H9 (cell line): Measurements from ENCODE around the gene ADAM19. TPM values are rescaled to one million over a fixed set of nuclear protein-coding genes. Genes with fewer than 3 reads are reported as not detected.

Source experiments
- DNase-seq: peaks from one replicate; pipeline ENCODE4 v3.0.0-alpha.2; 2017
- H2AFZ ChIP-seq: one replicate; pipeline ENCODE4 v1.6.1; 2013; ENCODE audit warnings: mild to moderate bottlenecking, low read length, control low read depth, moderate library complexity
- H2AK5ac ChIP-seq: 2 replicates; pipeline ENCODE4 v1.6.1; 2013; ENCODE audit warnings: low read length, control low read depth, mixed read lengths; ENCODE audit not compliant: insufficient read length
- H2BK120ac ChIP-seq: one replicate; pipeline ENCODE4 v1.6.1; 2013; ENCODE audit warnings: low read depth, mild to moderate bottlenecking, low read length, control low read depth, inconsistent platforms; ENCODE audit not compliant: poor library complexity, severe bottlenecking
- H2BK12ac ChIP-seq: 2 replicates; pipeline ENCODE4 v1.6.1; 2013; ENCODE audit warnings: low read length, control low read depth, mixed read lengths, low read depth; ENCODE audit not compliant: insufficient read length
- H2BK15ac ChIP-seq: 2 replicates; pipeline ENCODE4 v1.6.1; 2013; ENCODE audit warnings: low read depth, low read length, control low read depth
- H2BK20ac ChIP-seq: one replicate; pipeline ENCODE4 v1.6.1; 2013; ENCODE audit warnings: low read depth, mild to moderate bottlenecking, low read length, control low read depth, inconsistent platforms; ENCODE audit not compliant: poor library complexity, severe bottlenecking
- H2BK5ac ChIP-seq: 2 replicates; pipeline ENCODE4 v1.6.1; 2013; ENCODE audit warnings: low read length, control low read depth, mixed read lengths; ENCODE audit not compliant: insufficient read length
- H3K14ac ChIP-seq: 2 replicates; pipeline ENCODE4 v1.6.1; 2013; ENCODE audit warnings: low read length, control low read depth; ENCODE audit not compliant: insufficient read depth
- H3K18ac ChIP-seq: 2 replicates; pipeline ENCODE4 v1.6.1; 2013; ENCODE audit warnings: low read depth, mild to moderate bottlenecking, mixed read lengths, low read length, control low read depth; ENCODE audit not compliant: insufficient read length
- H3K23ac ChIP-seq: 2 replicates; pipeline ENCODE4 v1.6.1; 2013; ENCODE audit warnings: low read length, control low read depth, mixed read lengths, low read depth; ENCODE audit not compliant: insufficient read length
- H3K23me2 ChIP-seq: 2 replicates; pipeline ENCODE4 v1.6.1; 2013; ENCODE audit warnings: low read depth, mild to moderate bottlenecking, mixed read lengths, low read length, control low read depth; ENCODE audit not compliant: insufficient read length, poor library complexity, severe bottlenecking
- H3K27ac ChIP-seq: 2 replicates; pipeline ENCODE4 v1.5.1; 2013; ENCODE audit warnings: low read length, control low read depth, mixed read lengths, low read depth; ENCODE audit not compliant: insufficient read length
- H3K27me3 ChIP-seq: 2 replicates; pipeline ENCODE4 v1.6.1; 2013; ENCODE audit warnings: low read length, control low read depth, inconsistent platforms; ENCODE audit not compliant: insufficient read depth
- H3K4ac ChIP-seq: 2 replicates; pipeline ENCODE4 v1.6.1; 2013; ENCODE audit warnings: low read depth, mild to moderate bottlenecking, control low read depth, inconsistent platforms, low read length, moderate library complexity
- H3K4me1 ChIP-seq: 2 replicates; pipeline ENCODE4 v1.6.1; 2013; ENCODE audit warnings: low read length, control low read depth, inconsistent platforms; ENCODE audit not compliant: insufficient read depth
- H3K4me2 ChIP-seq: 2 replicates; pipeline ENCODE4 v1.6.1; 2013; ENCODE audit warnings: low read length, control low read depth, mixed read lengths; ENCODE audit not compliant: insufficient read length, insufficient read depth
- H3K56ac ChIP-seq: 2 replicates; pipeline ENCODE4 v1.6.1; 2013; ENCODE audit warnings: low read depth, mild to moderate bottlenecking, mixed read lengths, low read length, control low read depth; ENCODE audit not compliant: insufficient read length
- H3K79me1 ChIP-seq: 2 replicates; pipeline ENCODE4 v1.6.1; 2013; ENCODE audit warnings: low read depth, mild to moderate bottlenecking, moderate library complexity, low read length, control low read depth, inconsistent platforms; ENCODE audit not compliant: insufficient read depth, poor library complexity, severe bottlenecking
- H3K79me2 ChIP-seq: 2 replicates; pipeline ENCODE4 v1.6.1; 2013; ENCODE audit warnings: low read length, control low read depth, inconsistent platforms; ENCODE audit not compliant: insufficient read depth
- H3K9ac ChIP-seq: 2 replicates; pipeline ENCODE4 v1.6.1; 2013; ENCODE audit warnings: low read length, control low read depth, mixed read lengths; ENCODE audit not compliant: insufficient read length; ENCODE audit errors: extremely low read depth
- H3K9me3 ChIP-seq: one replicate; pipeline ENCODE4 v1.6.1; 2013; ENCODE audit warnings: low read depth, low read length, inconsistent platforms; ENCODE audit not compliant: control insufficient read depth
- H3T11ph ChIP-seq: one replicate; pipeline ENCODE4 v1.6.1; 2013; ENCODE audit warnings: mild to moderate bottlenecking, low read length, control low read depth, inconsistent platforms
- H4K20me1 ChIP-seq: one replicate; pipeline ENCODE4 v1.6.1; 2013; ENCODE audit not compliant: control insufficient read depth, insufficient read length, insufficient read depth
- H4K5ac ChIP-seq: 2 replicates; pipeline ENCODE4 v1.6.1; 2013; ENCODE audit warnings: low read depth, mild to moderate bottlenecking, mixed read lengths, low read length, control low read depth; ENCODE audit not compliant: insufficient read length
- H4K8ac ChIP-seq: replicated peaks from 2 replicates; pipeline ENCODE4 v1.6.1; 2013; ENCODE audit warnings: low read length, control low read depth, mixed read lengths, low read depth; ENCODE audit not compliant: insufficient read length
- H4K91ac ChIP-seq: 2 replicates; pipeline ENCODE4 v1.6.1; 2013; ENCODE audit warnings: low read depth, mild to moderate bottlenecking, moderate library complexity, mixed read lengths, low read length, control low read depth; ENCODE audit not compliant: insufficient read length
- H3K27ac Mint-ChIP-seq, 3 experiments: 2 replicates in 2 of 3; 3 replicates in 1 of 3; pipeline ENCODE4 v1.8.0; 2020 to 2021; ENCODE audit warnings: mixed read lengths in 3 of 3, mild to moderate bottlenecking in 1 of 3, moderate library complexity in 1 of 3
- H3K27me3 Mint-ChIP-seq: 2 replicates; pipeline ENCODE4 v1.8.0; 2021; ENCODE audit warnings: low read depth, mild to moderate bottlenecking, moderate library complexity, mixed read lengths
- H3K36me3 Mint-ChIP-seq, 3 experiments: 2 replicates in 2 of 3; 3 replicates in 1 of 3; pipeline ENCODE4 v1.8.0; 2020 to 2021; ENCODE audit warnings: low read depth in 3 of 3, mixed read lengths in 3 of 3; ENCODE audit not compliant: insufficient read depth in 1 of 3
- H3K4me1 Mint-ChIP-seq, 2 experiments: 2 replicates each; pipeline ENCODE4 v1.8.0; 2020; ENCODE audit warnings: mixed read lengths in 2 of 2
- H3K4me3 Mint-ChIP-seq, 2 experiments: 2 replicates in 1 of 2; 3 replicates in 1 of 2; pipeline ENCODE4 v1.8.0; 2020 to 2021; ENCODE audit warnings: mild to moderate bottlenecking in 2 of 2, mixed read lengths in 2 of 2, moderate library complexity in 1 of 2
- H3K9me3 Mint-ChIP-seq, 2 experiments: 2 replicates in 1 of 2; 3 replicates in 1 of 2; pipeline ENCODE4 v1.8.0; 2020; ENCODE audit warnings: mild to moderate bottlenecking in 2 of 2, mixed read lengths in 2 of 2, moderate library complexity in 1 of 2
- WGBS: extraction: QIAGEN DNeasy Blood & Tissue Kit; methylation state at CpG from one replicate; pipeline ENCODE4 v1.1.7; 2013; ENCODE audit warnings: missing lambda C conversion rate, low lambda C conversion rate, mixed read lengths; ENCODE audit not compliant: insufficient read length; ENCODE audit errors: extremely low coverage; 5-methylcytosine and 5-hydroxymethylcytosine counted together
- total RNA-seq: library from RNA; stranded (reverse); gene quantifications from 2 replicates; pipeline ENCODE4 v1.2.1, GENCODE V29; 2021
- TF ChIP-seq, protein P1 (sequence below): fragments of 200-600 bp; sonication (generic); conservative IDR thresholded peaks from 3 replicates; pipeline ENCODE4 v1.8.0; 2021; ENCODE audit warnings: antibody characterized with exemption, mild to moderate bottlenecking

ADAM19 gene
- total RNA-seq, 1 experiment from 2014 or later = 9.9 TPM

GRCh38 chr5:157562111-157562581 lies 13.4 kb downstream of the ADAM19 start:
- H3K9me3 Mint-ChIP-seq = no peaks in the 10 kb centered on the region
- Histone ChIP-seq H3T11ph (no peak overlapping the region), H4K5ac (no peak overlapping the region), H3K18ac (no peak overlapping the region), H2AK5ac (no peak overlapping the region), H3K27me3 (no peaks in the 10 kb centered on the region), H3K4ac (no peak overlapping the region), H3K56ac (no peak overlapping the region), H3K27ac (no peak overlapping the region), H2BK120ac (no peak overlapping the region), H4K91ac (no peak overlapping the region), H2AFZ (no peak overlapping the region), H3K4me2 (no peak overlapping the region), H3K14ac (no peak overlapping the region), H3K23ac (no peak overlapping the region), H4K20me1 (no peaks in the 10 kb centered on the region), H3K9me3 (no peaks in the 10 kb centered on the region), H2BK20ac (no peak overlapping the region), H3K23me2 (no peaks in the 10 kb centered on the region), H3K9ac (no peak overlapping the region), H3K79me1 (no peaks in the 10 kb centered on the region), H2BK5ac (no peak overlapping the region), H4K8ac (no peak overlapping the region), H2BK12ac (no peak overlapping the region), H3K4me1 (no peaks in the 10 kb centered on the region; the same call in 1 of the 2 replicates), H3K79me2 (no peaks in the 10 kb centered on the region), H2BK15ac (no peak overlapping the region)
- H3K4me3 Mint-ChIP-seq = no peak overlapping the region
- no peak for DNase-seq
- H3K4me1 Mint-ChIP-seq = peaks cover 36 to 41% of the 10 kb centered on the region in 2 experiments
- H3K27me3 Mint-ChIP-seq = no peaks in the 10 kb centered on the region
- TF ChIP-seq, protein P1, sequence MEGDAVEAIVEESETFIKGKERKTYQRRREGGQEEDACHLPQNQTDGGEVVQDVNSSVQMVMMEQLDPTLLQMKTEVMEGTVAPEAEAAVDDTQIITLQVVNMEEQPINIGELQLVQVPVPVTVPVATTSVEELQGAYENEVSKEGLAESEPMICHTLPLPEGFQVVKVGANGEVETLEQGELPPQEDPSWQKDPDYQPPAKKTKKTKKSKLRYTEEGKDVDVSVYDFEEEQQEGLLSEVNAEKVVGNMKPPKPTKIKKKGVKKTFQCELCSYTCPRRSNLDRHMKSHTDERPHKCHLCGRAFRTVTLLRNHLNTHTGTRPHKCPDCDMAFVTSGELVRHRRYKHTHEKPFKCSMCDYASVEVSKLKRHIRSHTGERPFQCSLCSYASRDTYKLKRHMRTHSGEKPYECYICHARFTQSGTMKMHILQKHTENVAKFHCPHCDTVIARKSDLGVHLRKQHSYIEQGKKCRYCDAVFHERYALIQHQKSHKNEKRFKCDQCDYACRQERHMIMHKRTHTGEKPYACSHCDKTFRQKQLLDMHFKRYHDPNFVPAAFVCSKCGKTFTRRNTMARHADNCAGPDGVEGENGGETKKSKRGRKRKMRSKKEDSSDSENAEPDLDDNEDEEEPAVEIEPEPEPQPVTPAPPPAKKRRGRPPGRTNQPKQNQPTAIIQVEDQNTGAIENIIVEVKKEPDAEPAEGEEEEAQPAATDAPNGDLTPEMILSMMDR = no peak
- peak overlapping the region; percentile 6 to 66 (median 42); a peak in 4 of 7 replicates for H3K27ac Mint-ChIP-seq
- WGBS = no CpG with 5 or more reads among the region's 10 CpGs
- peaks cover 4 to 10% (median 5%) of the 10 kb centered on the region in 3 experiments; a peak in 6 of 7 replicates for H3K36me3 Mint-ChIP-seq
